UCSD-AML1 (cell line): ENCODE data around the gene KRTAP10-4.
"Not testable (repeated sequence)": the region's sequence is repeated elsewhere in the genome, so short reads cannot be mapped to it uniquely, and the experiment has no call there.

Experiments used
- DNase-seq: peaks from one replicate; lab custom pipeline; 2025; ENCODE audit not compliant: unreplicated experiment; lab: John Stamatoyannopoulos, UW

Gene KRTAP10-4

GRCh38 chr21:44596068-44596725, 22.7 kb downstream of the KRTAP10-4 start:
- DNase-seq, result no peak

DNA sequence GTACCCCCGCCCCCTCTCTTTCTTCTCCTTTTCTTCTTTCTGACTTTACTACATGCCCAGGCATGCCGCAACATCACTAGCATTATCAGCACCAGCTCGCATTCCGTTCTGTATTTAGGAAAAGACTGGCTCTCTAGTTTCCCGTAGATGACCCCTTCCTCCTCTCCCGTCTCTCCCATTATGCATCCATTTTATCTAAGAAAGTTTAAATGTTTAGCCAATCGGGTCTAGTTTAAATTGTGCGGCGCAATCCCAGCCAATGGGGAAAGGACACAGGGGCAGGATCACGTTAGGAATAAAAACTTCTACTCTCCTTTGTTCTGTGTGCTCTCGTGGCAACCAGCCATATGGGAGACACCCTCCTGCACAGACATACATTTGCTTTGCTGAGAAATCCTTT, 24.5 kb downstream of the KRTAP10-4 start:
- no peak for DNase-seq

DNA sequence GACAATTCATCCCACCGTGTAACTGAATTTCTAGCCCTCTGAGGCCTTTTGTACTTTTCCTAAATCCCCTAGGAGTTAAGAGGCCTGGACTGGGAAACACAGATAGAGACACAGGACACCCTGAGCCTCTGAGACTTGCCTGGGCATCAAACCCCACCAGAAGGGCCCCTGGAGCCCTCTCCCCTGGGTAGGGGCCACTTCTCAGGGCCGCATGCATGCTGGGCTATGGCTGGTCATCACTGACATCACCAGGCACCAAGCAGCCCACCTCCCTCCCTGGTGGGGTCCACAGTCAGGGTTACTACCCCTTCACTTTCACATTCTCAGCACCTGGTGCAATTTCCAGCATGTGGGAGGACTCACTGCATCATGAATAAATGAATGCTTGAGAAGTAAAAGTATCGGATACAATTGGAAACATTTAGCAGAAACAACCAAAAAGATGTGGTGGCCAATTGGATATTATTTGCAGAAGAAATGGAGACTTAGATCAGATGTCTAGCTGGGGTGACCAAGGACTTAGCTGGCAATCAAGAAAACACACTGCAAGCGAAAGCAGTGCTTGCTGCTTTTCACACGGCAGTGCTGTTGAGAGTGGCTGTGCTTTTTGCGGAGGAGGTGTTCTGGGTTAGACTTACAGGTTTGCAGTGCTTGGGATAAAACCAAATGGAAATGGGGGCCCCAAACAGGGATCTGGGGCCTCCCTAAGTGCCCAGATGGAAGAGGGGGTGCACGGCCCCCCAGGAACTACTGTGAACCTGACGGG, 25.9 kb downstream of the KRTAP10-4 start:
- DNase-seq, result no peak

GRCh38 chr21:44600118-44600978, 26.8 kb downstream of the KRTAP10-4 start, which contains the start of gene KRTAP10-7:
Gene KRTAP10-7, plus strand, starts transcription at chr21:44600597. Its CDS starts 25 bp downstream, at chr21:44600622.
- not testable (repeated sequence) for DNase-seq

- DNase-seq, result not testable (repeated sequence)
These were observed 27.6 kb downstream of the KRTAP10-4 start for GRCh38 chr21:44601091-44601490.

DNA sequence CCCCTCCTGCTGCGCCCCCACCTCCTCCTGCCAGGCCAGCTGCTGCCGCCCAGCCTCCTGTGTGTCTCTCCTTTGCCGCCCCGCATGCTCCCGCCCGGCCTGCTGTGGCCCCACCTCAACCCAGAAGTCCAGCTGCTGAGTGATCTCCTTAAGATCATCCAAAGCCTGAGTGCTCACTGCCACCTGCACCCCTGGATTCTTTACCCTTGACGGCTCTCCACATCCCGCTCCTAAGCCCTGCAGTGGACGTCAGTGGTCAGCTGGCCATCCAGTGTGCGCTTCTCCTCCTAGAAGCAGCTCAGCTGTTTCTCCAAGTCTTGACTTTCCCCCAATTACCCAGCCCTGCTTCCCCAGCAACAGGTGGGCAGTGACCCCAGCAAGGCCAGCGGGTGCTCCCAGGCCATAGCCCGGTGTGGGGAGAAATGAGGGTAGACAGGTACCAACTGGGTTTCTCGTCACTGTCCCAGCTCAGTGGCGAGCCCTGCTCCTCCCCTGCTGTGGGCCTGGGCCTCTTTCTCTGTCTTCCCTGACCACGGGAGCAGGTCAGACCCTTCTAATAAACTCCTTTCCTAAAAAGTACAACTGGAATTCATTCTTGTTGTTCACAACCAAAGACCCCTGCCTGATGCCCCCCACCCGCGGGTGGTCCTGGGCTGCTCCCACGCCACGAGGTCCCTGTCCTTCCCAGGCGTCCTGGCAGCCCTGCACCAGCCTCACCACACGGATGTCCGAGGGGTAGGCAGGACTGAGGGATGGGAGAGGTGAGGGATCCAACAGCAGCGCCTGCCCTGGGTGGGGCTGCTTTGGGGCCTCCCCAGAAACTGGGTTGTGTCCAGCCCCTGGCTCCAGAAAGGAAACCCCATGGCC, 28.3 kb downstream of the KRTAP10-4 start:
- DNase-seq, result no peak

- no peak for DNase-seq
These were observed 28.9 kb downstream of the KRTAP10-4 start for GRCh38 chr21:44602463-44602850.

- DNase-seq, result no peak
These were observed 29.8 kb downstream of the KRTAP10-4 start for GRCh38 chr21:44603109-44603875.

GRCh38 chr21:44603911-44604310, 30.4 kb downstream of the KRTAP10-4 start:
- DNase-seq, result no peak

DNA sequence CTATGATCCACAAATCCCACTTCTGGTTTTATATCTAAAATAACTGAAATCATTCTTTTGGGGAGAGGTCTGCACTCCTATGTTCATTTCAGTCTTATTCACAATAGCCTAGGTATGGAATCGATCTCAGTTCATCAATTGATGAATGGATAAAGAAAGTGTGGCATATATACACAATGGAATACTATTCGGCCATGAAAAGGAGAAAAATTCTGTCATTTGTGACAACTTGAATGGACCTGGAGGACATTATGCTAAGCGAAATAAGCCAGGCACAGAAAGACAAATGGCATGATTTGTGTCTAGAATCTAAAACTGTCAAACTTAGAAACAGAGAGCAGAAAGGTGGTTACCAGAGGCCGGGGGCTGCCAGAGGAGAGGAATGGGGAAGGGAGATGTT, 33.0 kb downstream of the KRTAP10-4 start:
- no peak for DNase-seq

DNA sequence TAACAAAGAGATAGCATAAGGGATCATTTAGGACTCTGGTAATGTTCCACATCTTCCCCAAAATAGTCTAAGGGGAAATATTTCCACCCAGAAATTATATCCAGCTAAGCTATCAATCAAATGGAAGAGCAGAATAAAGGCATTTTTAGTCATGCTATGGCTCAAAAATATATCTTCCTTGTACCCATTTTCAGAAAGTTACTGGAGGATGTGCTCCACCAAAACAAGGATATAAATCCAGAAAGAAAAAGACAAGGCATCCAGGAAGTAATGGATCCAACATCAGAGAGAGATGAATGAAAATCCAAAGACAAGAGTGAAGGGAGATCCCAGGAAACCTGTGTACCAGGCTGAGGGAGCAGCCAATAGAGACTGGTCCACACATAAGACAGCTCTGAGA, 35.7 kb downstream of the KRTAP10-4 start:
- no peak for DNase-seq

GRCh38 chr21:44610157-44610843, 36.8 kb downstream of the KRTAP10-4 start:
- DNase-seq, result not testable (repeated sequence)

- no peak for DNase-seq
These were observed 38.0 kb downstream of the KRTAP10-4 start for GRCh38 chr21:44611551-44611950.

DNA sequence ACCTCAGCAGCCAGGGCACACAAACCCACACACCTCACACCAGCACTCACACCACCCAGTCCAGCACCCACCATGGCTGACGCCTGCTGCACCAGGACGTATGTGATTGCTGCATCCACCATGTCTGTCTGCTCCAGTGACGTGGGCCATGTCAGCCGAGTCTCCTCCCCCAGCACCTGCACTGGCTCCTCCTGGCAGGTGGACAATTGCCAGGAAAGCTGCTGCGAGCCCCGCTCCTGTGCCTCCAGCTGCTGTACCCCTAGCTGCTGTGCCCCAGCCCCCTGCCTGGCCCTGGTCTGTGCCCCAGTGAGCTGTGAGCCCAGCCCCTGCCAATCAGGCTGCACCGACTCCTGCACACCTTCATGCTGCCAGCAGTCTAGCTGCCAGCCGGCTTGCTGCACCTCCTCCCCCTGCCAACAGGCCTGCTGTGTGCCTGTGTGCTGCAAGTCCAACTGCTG, 38.5 kb downstream of the KRTAP10-4 start, which contains the start of gene KRTAP10-8:
Gene KRTAP10-8 (plus strand): TSS at position 51 of the 458 bp plus-strand sequence. CDS start 22 bp downstream, at position 73.
- no peak for DNase-seq

DNA sequence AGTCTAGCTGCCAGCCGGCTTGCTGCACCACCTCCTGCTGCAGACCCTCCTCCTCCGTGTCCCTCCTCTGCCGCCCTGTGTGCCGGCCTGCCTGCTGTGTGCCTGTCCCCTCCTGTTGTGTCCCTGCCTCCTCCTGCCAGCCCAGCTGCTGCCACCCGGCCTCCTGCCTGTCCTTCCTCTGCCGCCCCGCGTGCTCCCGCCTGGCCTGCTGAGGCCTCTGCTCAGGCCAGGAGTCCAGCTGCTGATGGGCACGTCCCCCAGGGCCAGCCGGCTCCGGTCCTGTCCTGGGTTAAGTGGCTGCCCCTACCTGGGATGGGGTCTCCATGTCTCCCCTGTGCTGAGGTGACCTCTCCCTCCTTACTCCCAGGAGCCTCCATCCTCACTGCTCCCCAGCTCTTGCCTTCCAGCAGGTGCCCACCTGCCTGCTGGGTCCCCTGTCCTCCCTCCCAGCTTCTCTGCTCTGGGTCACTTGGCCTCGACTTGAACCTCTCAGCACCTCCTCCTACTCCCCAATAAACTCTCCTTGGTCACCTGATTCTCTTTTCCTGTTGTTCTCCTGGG, 39.2 kb downstream of the KRTAP10-4 start:
- no peak for DNase-seq

DNA sequence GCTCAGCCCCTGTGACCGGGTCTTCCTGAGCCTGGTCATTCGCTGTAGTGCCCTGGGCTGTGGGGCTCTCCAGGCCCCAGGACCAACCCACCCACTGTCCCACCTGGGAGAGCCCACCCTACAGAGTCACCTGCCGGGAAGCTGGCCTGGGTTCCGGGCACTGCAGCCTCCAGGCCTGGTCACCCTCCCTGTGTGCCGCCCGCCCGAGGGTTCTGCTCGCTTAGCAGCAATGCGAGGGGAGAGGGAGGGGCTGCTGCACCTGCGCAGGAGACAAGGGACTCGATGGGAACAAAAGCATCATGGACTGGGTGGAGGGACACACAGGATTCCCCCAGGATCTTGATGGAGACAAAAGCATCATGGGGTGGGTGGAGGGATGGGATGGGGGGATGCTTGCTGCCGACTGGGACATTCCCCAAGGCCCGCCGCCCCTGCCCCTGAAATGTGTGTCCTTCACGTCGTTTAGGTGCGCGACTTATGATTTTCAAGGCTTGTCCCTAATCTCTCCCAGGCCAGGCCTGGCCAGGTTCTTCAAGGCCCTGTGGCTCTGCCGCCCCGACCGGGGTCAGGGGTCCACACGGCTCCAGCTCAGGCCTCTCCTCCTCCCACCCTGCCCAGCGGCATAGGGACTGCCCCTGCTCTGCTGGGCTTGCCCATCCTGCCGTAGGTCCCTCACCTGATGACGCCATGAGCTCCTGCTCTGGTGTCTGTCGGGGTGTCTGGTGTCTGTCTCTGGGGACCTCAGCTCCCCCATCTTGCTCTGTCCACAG, 40.0 kb downstream of the KRTAP10-4 start:
- DNase-seq, result no peak

GRCh38 chr21:44614161-44614631, 40.7 kb downstream of the KRTAP10-4 start:
- no peak for DNase-seq

DNA sequence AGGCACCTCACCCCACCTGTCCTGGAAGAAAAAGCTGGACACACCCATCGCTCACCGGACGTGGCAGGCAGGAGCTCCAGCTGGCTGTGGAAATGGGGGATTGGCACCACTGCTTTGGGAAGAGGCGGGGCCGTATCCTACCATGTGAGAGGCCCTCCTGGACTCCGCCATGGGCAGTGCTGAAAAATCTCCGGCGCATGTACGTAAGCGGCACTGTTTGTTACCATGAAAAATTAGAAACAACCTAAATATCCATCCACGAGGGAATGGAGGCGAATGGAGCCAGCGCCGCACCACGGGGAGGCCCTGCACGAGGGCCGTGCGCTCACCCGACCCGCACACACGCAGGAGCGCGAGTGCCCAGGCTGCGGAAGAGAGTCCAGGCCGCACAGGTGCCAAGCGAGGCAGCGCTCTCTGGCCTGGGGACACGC, 41.4 kb downstream of the KRTAP10-4 start:
- DNase-seq, result no peak
